Liver (tissue), 9 donors: ENCODE data around the gene STAMBPL1. TPM values are rescaled to one million over a fixed set of nuclear protein-coding genes. Genes with fewer than 3 reads are reported as not detected.

ENCODE experiments used
- DNase-seq: peaks from one replicate; pipeline ENCODE4 v3.0.0-alpha.2; 2017; ENCODE audit warnings: low spot score
- H3K27ac ChIP-seq, 2 donors: one replicate each; pipeline ENCODE4 v1.7.0; 2013; ENCODE audit warnings: inconsistent platforms in 2 of 2, low read length in 2 of 2, control low read depth in 1 of 2, low read depth in 1 of 2, mild to moderate bottlenecking in 1 of 2
- H3K27me3 ChIP-seq, 4 donors: one replicate each; pipeline versions ENCODE4 v1.6.1 to v1.7.0; 2013; ENCODE audit warnings: low read length in 3 of 4, inconsistent platforms in 1 of 4, mild to moderate bottlenecking in 1 of 4, moderate library complexity in 1 of 4; ENCODE audit not compliant: control insufficient read depth in 4 of 4, insufficient read depth in 4 of 4
- H3K36me3 ChIP-seq, 4 donors: one replicate each; pipeline versions ENCODE4 v1.6.1 to v1.7.0; 2013; ENCODE audit warnings: low read length in 3 of 4, mild to moderate bottlenecking in 3 of 4, low read depth in 1 of 4, moderate library complexity in 1 of 4; ENCODE audit not compliant: control insufficient read depth in 4 of 4, insufficient read depth in 3 of 4
- H3K4me1 ChIP-seq, 4 donors: one replicate each; pipeline versions ENCODE4 v1.6.1 to v1.7.0; 2013; ENCODE audit warnings: low read length in 3 of 4, mild to moderate bottlenecking in 3 of 4, moderate library complexity in 1 of 4; ENCODE audit not compliant: control insufficient read depth in 4 of 4, insufficient read depth in 4 of 4
- H3K4me3 ChIP-seq, 3 donors: one replicate each; pipeline versions ENCODE4 v1.6.1 to v1.7.0; 2013; ENCODE audit warnings: low read length in 3 of 3, control low read depth in 1 of 3, low read depth in 1 of 3, mild to moderate bottlenecking in 1 of 3
- H3K9ac ChIP-seq, 2 donors: one replicate each; pipeline ENCODE4 v1.7.0; 2013; ENCODE audit warnings: low read length in 2 of 2, mild to moderate bottlenecking in 2 of 2, moderate library complexity in 2 of 2, control low read depth in 1 of 2, low read depth in 1 of 2
- H3K9me3 ChIP-seq, 4 donors: one replicate each; pipeline versions ENCODE4 v1.6.1 to v1.7.0; 2013; ENCODE audit warnings: low read length in 3 of 4; ENCODE audit not compliant: control insufficient read depth in 4 of 4
- ATF3 ChIP-seq: IDR thresholded peaks from 2 replicates; pipeline ENCODE4 v1.6.1; 2016; ENCODE audit warnings: antibody characterized with exemption
- EGR1 ChIP-seq, 2 donors: IDR thresholded peaks; 2 replicates each; pipeline ENCODE4 v1.6.1; 2016 to 2018; ENCODE audit warnings: antibody characterized with exemption in 2 of 2, low read depth in 2 of 2
- FOXA2 ChIP-seq: IDR thresholded peaks from 2 replicates; pipeline ENCODE4 v1.6.1; 2016; ENCODE audit warnings: antibody characterized with exemption
- GABPA ChIP-seq, 2 donors: IDR thresholded peaks in 1 of 2; conservative IDR thresholded peaks in 1 of 2; 2 replicates each; pipeline ENCODE4 v1.6.1; 2016; ENCODE audit warnings: antibody characterized with exemption in 2 of 2, mild to moderate bottlenecking in 1 of 2, moderate library complexity in 1 of 2
- HNF4A ChIP-seq, 2 donors: conservative IDR thresholded peaks; 2 replicates each; pipeline ENCODE4 v1.6.1; 2016; ENCODE audit warnings: antibody characterized with exemption in 2 of 2, mild to moderate bottlenecking in 2 of 2
- HNF4G ChIP-seq: IDR thresholded peaks from 2 replicates; pipeline ENCODE4 v1.6.1; 2016; ENCODE audit warnings: antibody characterized with exemption
- JUND ChIP-seq, 2 donors: IDR thresholded peaks; 2 replicates each; pipeline ENCODE4 v1.6.1; 2016; ENCODE audit warnings: antibody characterized with exemption in 2 of 2
- NR2F2 ChIP-seq: IDR thresholded peaks from 2 replicates; pipeline ENCODE4 v1.6.1; 2016; ENCODE audit warnings: antibody characterized with exemption
- RAD21 ChIP-seq, 2 donors: IDR thresholded peaks; 2 replicates each; pipeline ENCODE4 v1.6.1; 2016; ENCODE audit warnings: antibody characterized with exemption in 2 of 2, mild to moderate bottlenecking in 2 of 2
- REST ChIP-seq: IDR thresholded peaks from 2 replicates; pipeline ENCODE4 v1.6.1; 2016; ENCODE audit warnings: antibody characterized with exemption, mild to moderate bottlenecking
- SP1 ChIP-seq: IDR thresholded peaks from 2 replicates; pipeline ENCODE4 v1.6.1; 2018; ENCODE audit warnings: antibody characterized with exemption, mild to moderate bottlenecking
- TAF1 ChIP-seq: conservative IDR thresholded peaks from 2 replicates; pipeline ENCODE4 v1.6.1; 2016; ENCODE audit warnings: antibody characterized with exemption, mild to moderate bottlenecking
- YY1 ChIP-seq: IDR thresholded peaks from 2 replicates; pipeline ENCODE4 v1.6.1; 2016; ENCODE audit warnings: antibody characterized with exemption, mild to moderate bottlenecking
- WGBS: extraction: QIAGEN DNeasy Blood & Tissue Kit; methylation state at CpG from one replicate; pipeline ENCODE4 v1.1.7; 2013; 5-methylcytosine and 5-hydroxymethylcytosine counted together
- polyA plus RNA-seq, 2 donors: library from polyadenylated mRNA; stranded (reverse) in 1 of 2; unstranded in 1 of 2; fragments of 200-250 nt in 1 of 2; fragments of >200 nt in 1 of 2; fragmentation: Nextera tagmentation in 1 of 2; extraction: Ambion mirVana in 1 of 2; gene quantifications; one replicate each; pipeline versions ENCODE4 v1.2.1 to v1.2.3, GENCODE V29; 2013 to 2015
- total RNA-seq, 2 donors: library from RNA; depleted of rRNA; stranded (reverse); fragments of >200 nt; gene quantifications; one replicate each; pipeline ENCODE4 v1.2.3, GENCODE V29; 2014
- TF ChIP-seq, protein P1 (sequence below): fragments of 150-350 bp; IDR thresholded peaks from 2 replicates; pipeline ENCODE4 v1.5.1; 2017; ENCODE audit warnings: improper control_type of control experiment, low read depth, low read length; ENCODE audit not compliant: missing input control
- TF ChIP-seq, protein P2 (sequence below): IDR thresholded peaks from 2 replicates; pipeline ENCODE4 v1.6.1; 2016; ENCODE audit warnings: antibody characterized with exemption
- TF ChIP-seq, protein P3 (sequence below): IDR thresholded peaks from 2 replicates; pipeline ENCODE4 v1.6.1; 2016; ENCODE audit warnings: antibody characterized with exemption
- donor health status: healthy.
- donor health status: healthy.
- donor health status: healthy.
- donor health status: healthy.
- donor health status: healthy.

STAMBPL1 gene
- total and polyA plus RNA-seq, 4 donors: 1.3 to 8.0 (median 3.7) TPM

- no peak overlapping the region for H3K27ac ChIP-seq
- H3K9ac ChIP-seq: no peak overlapping the region
- WGBS: 60% methylated on average over 2 of the region's 2 CpGs
- no peaks in the 10 kb centered on the region for H3K36me3 ChIP-seq
- no peak for TF ChIP-seq ATF3
- no peak for TF ChIP-seq RAD21 (IDR thresholded peaks at IDR 0.05)
- no peak for TF ChIP-seq REST
- TF ChIP-seq FOXA2: no peak
- no peak for TF ChIP-seq YY1
- no peak for TF ChIP-seq GABPA (IDR thresholded peaks at IDR 0.05 in 1 of 2, conservative IDR thresholded peaks at IDR 0.05 in 1 of 2)
- TF ChIP-seq EGR1 (IDR thresholded peaks at IDR 0.05; ENCODE audit: low read depth in 2 of 2): no peak
- TF ChIP-seq, protein P1, sequence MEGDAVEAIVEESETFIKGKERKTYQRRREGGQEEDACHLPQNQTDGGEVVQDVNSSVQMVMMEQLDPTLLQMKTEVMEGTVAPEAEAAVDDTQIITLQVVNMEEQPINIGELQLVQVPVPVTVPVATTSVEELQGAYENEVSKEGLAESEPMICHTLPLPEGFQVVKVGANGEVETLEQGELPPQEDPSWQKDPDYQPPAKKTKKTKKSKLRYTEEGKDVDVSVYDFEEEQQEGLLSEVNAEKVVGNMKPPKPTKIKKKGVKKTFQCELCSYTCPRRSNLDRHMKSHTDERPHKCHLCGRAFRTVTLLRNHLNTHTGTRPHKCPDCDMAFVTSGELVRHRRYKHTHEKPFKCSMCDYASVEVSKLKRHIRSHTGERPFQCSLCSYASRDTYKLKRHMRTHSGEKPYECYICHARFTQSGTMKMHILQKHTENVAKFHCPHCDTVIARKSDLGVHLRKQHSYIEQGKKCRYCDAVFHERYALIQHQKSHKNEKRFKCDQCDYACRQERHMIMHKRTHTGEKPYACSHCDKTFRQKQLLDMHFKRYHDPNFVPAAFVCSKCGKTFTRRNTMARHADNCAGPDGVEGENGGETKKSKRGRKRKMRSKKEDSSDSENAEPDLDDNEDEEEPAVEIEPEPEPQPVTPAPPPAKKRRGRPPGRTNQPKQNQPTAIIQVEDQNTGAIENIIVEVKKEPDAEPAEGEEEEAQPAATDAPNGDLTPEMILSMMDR: no peak
- TF ChIP-seq SP1: no peak
- no peak for TF ChIP-seq JUND (IDR thresholded peaks at IDR 0.05)
- TF ChIP-seq, protein P2, sequence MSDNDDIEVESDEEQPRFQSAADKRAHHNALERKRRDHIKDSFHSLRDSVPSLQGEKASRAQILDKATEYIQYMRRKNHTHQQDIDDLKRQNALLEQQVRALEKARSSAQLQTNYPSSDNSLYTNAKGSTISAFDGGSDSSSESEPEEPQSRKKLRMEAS: no peak
- no peak for TF ChIP-seq HNF4G
- H3K27me3 ChIP-seq: no peaks in the 10 kb centered on the region
- H3K4me1 ChIP-seq: no peaks in the 10 kb centered on the region
- no peak for DNase-seq
- no peaks in the 10 kb centered on the region for H3K9me3 ChIP-seq
- no peak overlapping the region for H3K4me3 ChIP-seq
Observed at GRCh38 chr10:88873757-88874156, 6.3 kb upstream of the STAMBPL1 start.

DNA sequence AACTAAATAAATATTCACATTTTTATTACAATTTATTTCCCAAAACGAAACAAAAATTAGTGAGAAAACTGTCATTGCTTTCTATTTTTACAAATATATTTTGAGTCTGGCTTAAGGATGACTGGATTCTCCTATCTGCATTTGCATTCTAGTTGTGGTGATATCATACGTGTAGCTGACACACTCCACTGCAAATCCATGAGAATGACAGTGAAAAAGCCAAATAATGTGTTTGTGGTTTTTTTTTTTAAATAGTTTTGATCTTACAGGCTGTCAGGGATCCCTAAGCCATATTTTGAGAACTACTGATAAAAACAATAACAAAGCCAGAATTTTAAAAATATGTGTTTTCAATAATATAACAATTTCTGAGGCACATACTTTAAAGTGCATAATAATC, 5.8 kb upstream of the STAMBPL1 start:
- TF ChIP-seq NR2F2 (no peak), TAF1 (no peak), RAD21 (IDR thresholded peaks at IDR 0.05) (no peak), FOXA2 (no peak), HNF4A (conservative IDR thresholded peaks at IDR 0.05) (no peak), EGR1 (IDR thresholded peaks at IDR 0.05; ENCODE audit: low read depth in 2 of 2) (no peak), ATF3 (no peak), YY1 (no peak)
- TF ChIP-seq, protein P1: no peak
- TF ChIP-seq, protein P2: no peak
- TF ChIP-seq, protein P3, sequence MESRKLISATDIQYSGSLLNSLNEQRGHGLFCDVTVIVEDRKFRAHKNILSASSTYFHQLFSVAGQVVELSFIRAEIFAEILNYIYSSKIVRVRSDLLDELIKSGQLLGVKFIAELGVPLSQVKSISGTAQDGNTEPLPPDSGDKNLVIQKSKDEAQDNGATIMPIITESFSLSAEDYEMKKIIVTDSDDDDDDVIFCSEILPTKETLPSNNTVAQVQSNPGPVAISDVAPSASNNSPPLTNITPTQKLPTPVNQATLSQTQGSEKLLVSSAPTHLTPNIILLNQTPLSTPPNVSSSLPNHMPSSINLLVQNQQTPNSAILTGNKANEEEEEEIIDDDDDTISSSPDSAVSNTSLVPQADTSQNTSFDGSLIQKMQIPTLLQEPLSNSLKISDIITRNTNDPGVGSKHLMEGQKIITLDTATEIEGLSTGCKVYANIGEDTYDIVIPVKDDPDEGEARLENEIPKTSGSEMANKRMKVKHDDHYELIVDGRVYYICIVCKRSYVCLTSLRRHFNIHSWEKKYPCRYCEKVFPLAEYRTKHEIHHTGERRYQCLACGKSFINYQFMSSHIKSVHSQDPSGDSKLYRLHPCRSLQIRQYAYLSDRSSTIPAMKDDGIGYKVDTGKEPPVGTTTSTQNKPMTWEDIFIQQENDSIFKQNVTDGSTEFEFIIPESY: no peak
- Histone ChIP-seq H3K27ac (no peak overlapping the region), H3K4me1 (peaks cover 0 to under 1% (median under 1%) of the 10 kb centered on the region in 4 donors), H3K36me3 (no peaks in the 10 kb centered on the region), H3K9ac (no peak overlapping the region), H3K4me3 (no peak overlapping the region), H3K9me3 (no peaks in the 10 kb centered on the region), H3K27me3 (no peaks in the 10 kb centered on the region)
- DNase-seq: no peak
- WGBS: 81% methylated on average over 2 of the region's 2 CpGs
